ENCODE measurements around the gene DNAAF8. TPM values are rescaled to one million over a fixed set of nuclear protein-coding genes. Genes with fewer than 3 reads are reported as not detected.

DNAAF8 gene
- total RNA-seq, 1 experiment from 2014 or later: 0.39 TPM

DNA sequence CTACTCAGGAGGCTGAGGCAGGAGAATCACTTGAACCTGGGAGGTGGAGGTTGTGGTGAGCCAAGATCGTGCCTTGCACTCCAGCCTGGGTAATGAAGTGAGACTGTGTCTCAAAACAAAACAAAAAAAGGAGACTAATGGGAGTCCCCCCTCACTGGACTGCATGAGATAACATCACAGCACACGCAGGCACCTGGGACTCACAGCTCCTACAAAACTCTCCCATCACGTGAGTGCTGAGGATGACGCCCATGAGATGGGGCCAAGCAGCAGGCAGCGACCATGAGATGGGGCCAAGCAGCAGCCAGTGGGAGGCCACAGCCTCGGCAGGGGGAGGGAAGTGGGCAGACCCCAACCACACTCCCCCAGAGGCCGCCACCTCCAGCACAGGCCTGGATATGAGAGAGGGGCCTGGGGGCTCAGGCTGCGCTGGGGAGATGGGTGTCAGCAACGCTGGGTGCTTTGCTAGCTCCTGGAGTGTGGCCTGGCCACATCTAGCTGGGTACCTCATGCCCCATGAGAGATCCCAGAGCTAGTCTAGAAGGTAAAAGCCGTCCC is 15.4 kb downstream of the DNAAF8 start:
- Histone ChIP-seq H3K14ac (ENCODE audit: insufficient read depth, low read length) (no peak overlapping the region), H2AK5ac (ENCODE audit: insufficient read length, low read length) (no peak overlapping the region), H3K4me1 (ENCODE audit: insufficient read depth, low read length) (no peaks in the 10 kb centered on the region), H3K79me1 (ENCODE audit: insufficient read depth, low read depth, low read length, poor library complexity, severe bottlenecking) (no peaks in the 10 kb centered on the region), H3K4ac (ENCODE audit: low read depth, low read length) (no peak overlapping the region), H2BK15ac (ENCODE audit: low read depth, low read length) (no peak overlapping the region), H2BK20ac (ENCODE audit: low read depth, low read length, poor library complexity, severe bottlenecking) (no peak overlapping the region), H4K8ac (replicated peaks; ENCODE audit: insufficient read length, low read depth, low read length) (no peak overlapping the region), H2BK12ac (ENCODE audit: insufficient read length, low read depth, low read length) (no peak overlapping the region), H3K56ac (ENCODE audit: insufficient read length, low read depth, low read length) (no peak overlapping the region), H3K27ac (ENCODE audit: insufficient read length, low read depth, low read length) (no peak overlapping the region), H3K23ac (ENCODE audit: insufficient read length, low read depth, low read length) (no peak overlapping the region), H4K20me1 (ENCODE audit: control insufficient read depth, insufficient read depth, insufficient read length) (no peaks in the 10 kb centered on the region), H3T11ph (ENCODE audit: low read length) (no peak overlapping the region), H3K23me2 (ENCODE audit: insufficient read length, low read depth, low read length, poor library complexity, severe bottlenecking) (no peaks in the 10 kb centered on the region), H4K91ac (ENCODE audit: insufficient read length, low read depth, low read length) (no peak overlapping the region), H2AFZ (ENCODE audit: low read length) (no peak overlapping the region), H2BK120ac (ENCODE audit: low read depth, low read length, poor library complexity, severe bottlenecking) (no peak overlapping the region), H3K4me2 (ENCODE audit: insufficient read depth, insufficient read length, low read length) (no peak overlapping the region), H3K9ac (ENCODE audit: extremely low read depth, insufficient read length, low read length) (no peak overlapping the region), H3K9me3 (ENCODE audit: control insufficient read depth, low read depth, low read length) (no peaks in the 10 kb centered on the region), H3K27me3 (ENCODE audit: insufficient read depth, low read length) (no peaks in the 10 kb centered on the region), H4K5ac (ENCODE audit: insufficient read length, low read depth, low read length) (no peak overlapping the region), H3K79me2 (ENCODE audit: insufficient read depth, low read length) (no peaks in the 10 kb centered on the region), H2BK5ac (ENCODE audit: insufficient read length, low read length) (no peak overlapping the region), H3K18ac (ENCODE audit: insufficient read length, low read depth, low read length) (no peak overlapping the region)
- Mint-ChIP-seq H3K27ac (no peak overlapping the region), H3K36me3 (ENCODE audit: insufficient read depth in 1 of 3, low read depth in 3 of 3) (peaks cover 8 to 26% (median 25%) of the 10 kb centered on the region in 3 experiments; a peak in 6 of 7 replicates), H3K9me3 (no peaks in the 10 kb centered on the region), H3K4me3 (no peak overlapping the region), H3K4me1 (peaks cover 0 to 7% of the 10 kb centered on the region in 2 experiments; a peak in 2 of 4 replicates), H3K27me3 (ENCODE audit: low read depth) (no peaks in the 10 kb centered on the region)
- no CpG with 5 or more reads among the region's 10 CpGs for WGBS (ENCODE audit: extremely low coverage, insufficient read length, low lambda C conversion rate)
- no peak for DNase-seq
- TF ChIP-seq, protein P1, sequence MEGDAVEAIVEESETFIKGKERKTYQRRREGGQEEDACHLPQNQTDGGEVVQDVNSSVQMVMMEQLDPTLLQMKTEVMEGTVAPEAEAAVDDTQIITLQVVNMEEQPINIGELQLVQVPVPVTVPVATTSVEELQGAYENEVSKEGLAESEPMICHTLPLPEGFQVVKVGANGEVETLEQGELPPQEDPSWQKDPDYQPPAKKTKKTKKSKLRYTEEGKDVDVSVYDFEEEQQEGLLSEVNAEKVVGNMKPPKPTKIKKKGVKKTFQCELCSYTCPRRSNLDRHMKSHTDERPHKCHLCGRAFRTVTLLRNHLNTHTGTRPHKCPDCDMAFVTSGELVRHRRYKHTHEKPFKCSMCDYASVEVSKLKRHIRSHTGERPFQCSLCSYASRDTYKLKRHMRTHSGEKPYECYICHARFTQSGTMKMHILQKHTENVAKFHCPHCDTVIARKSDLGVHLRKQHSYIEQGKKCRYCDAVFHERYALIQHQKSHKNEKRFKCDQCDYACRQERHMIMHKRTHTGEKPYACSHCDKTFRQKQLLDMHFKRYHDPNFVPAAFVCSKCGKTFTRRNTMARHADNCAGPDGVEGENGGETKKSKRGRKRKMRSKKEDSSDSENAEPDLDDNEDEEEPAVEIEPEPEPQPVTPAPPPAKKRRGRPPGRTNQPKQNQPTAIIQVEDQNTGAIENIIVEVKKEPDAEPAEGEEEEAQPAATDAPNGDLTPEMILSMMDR (conservative IDR thresholded peaks at IDR 0.05): no peak
